Naive thymus-derived CD8-positive, alpha-beta T cell (primary cell): ENCODE data around the gene ROBO1. TPM values are rescaled to one million over a fixed set of nuclear protein-coding genes. Genes with fewer than 3 reads are reported as not detected.

Experiments
- ATAC-seq, 2 donors: fragments of 150-1000 bp; cut with Tn5 transposase in 1 of 2; sonication (Bioruptor Pico), chemical (Tn5 transposase) in 1 of 2; 1 replicate in 1 of 2; 2 replicates in 1 of 2; pipeline ENCODE4 v1.10.0; 2021; ENCODE audit warnings: mild to moderate bottlenecking in 2 of 2, moderate library complexity in 2 of 2
- POLR2A ChIA-PET: fragments of 350-600 bp; sonication (Branson Sonifier 250); formaldehyde crosslinking; loops from one replicate; lab custom pipeline; 2021; ENCODE audit warnings: antibody characterized with exemption; lab: Charles Lee
- DNase-seq, 10 donors: peaks; one replicate each; pipeline versions ENCODE4 v3.0.0 to v3.0.0-alpha.2; 2020 to 2022
- H3K27ac Mint-ChIP-seq, 10 donors: one replicate each; pipeline ENCODE4 v1.8.0; 2020 to 2022; ENCODE audit warnings: mild to moderate bottlenecking in 10 of 10, mixed read lengths in 10 of 10, moderate library complexity in 4 of 10, inconsistent platforms in 1 of 10
- H3K27me3 Mint-ChIP-seq, 5 donors: one replicate each; pipeline ENCODE4 v1.8.0; 2021 to 2022; ENCODE audit warnings: mixed read lengths in 5 of 5
- H3K36me3 Mint-ChIP-seq, 3 donors: one replicate each; pipeline ENCODE4 v1.8.0; 2020 to 2022; ENCODE audit warnings: mixed read lengths in 3 of 3, mild to moderate bottlenecking in 2 of 3, inconsistent platforms in 1 of 3
- H3K4me1 Mint-ChIP-seq, 4 donors: one replicate each; pipeline ENCODE4 v1.8.0; 2021 to 2022; ENCODE audit warnings: mixed read lengths in 4 of 4
- H3K4me3 Mint-ChIP-seq, 10 donors: one replicate each; pipeline ENCODE4 v1.8.0; 2020 to 2022; ENCODE audit warnings: mild to moderate bottlenecking in 10 of 10, mixed read lengths in 10 of 10, moderate library complexity in 6 of 10, inconsistent platforms in 1 of 10
- H3K9me3 Mint-ChIP-seq, 9 donors: one replicate each; pipeline ENCODE4 v1.8.0; 2020 to 2022; ENCODE audit warnings: mixed read lengths in 9 of 9, mild to moderate bottlenecking in 3 of 9, inconsistent platforms in 1 of 9, moderate library complexity in 1 of 9
- polyA plus RNA-seq, 3 donors: library from polyadenylated mRNA; unstranded; fragments of 300-500 nt; fragmentation: Illumina TruSeq; gene quantifications; one replicate each; pipeline ENCODE4 v1.2.3, GENCODE V29; 2021
- total RNA-seq, 8 experiments: library from RNA in 2 of 8; stranded (reverse) in 2 of 8; gene quantifications; one replicate each; pipeline ENCODE4 v1.2.3 and lab custom pipeline; 2021 to 2026

ROBO1 gene
- total and polyA plus RNA-seq, 5 experiments from 2014 or later: 2.3 to 16.3 (median 12.5) TPM

GRCh38 chr3:79052054-79052681 lies 715.6 kb downstream of the ROBO1 start:
- no peaks in the 10 kb centered on the region for H3K27me3 Mint-ChIP-seq
- H3K4me3 Mint-ChIP-seq: no peak overlapping the region
- POLR2A ChIA-PET: no interaction called here
- ATAC-seq: no peak
- DNase-seq: no peak
- no peaks in the 10 kb centered on the region for H3K4me1 Mint-ChIP-seq
- H3K36me3 Mint-ChIP-seq: peaks cover 0 to 21% (median 0%) of the 10 kb centered on the region in 3 donors
- no peak overlapping the region for H3K27ac Mint-ChIP-seq
- H3K9me3 Mint-ChIP-seq: peaks cover 6 to 69% (median 45%) of the 10 kb centered on the region in 9 donors

GRCh38 chr3:79047581-79047980 lies 720.2 kb downstream of the ROBO1 start:
- no peaks in the 10 kb centered on the region for H3K4me1 Mint-ChIP-seq
- POLR2A ChIA-PET: no interaction called here
- H3K4me3 Mint-ChIP-seq: no peak overlapping the region

GRCh38 chr3:79041621-79042020 lies 726.2 kb downstream of the ROBO1 start:
- Mint-ChIP-seq H3K9me3 (peaks cover 0 to 8% (median 0%) of the 10 kb centered on the region in 9 donors), H3K27me3 (peaks cover 0 to 6% (median 0%) of the 10 kb centered on the region in 5 donors), H3K4me1 (no peaks in the 10 kb centered on the region), H3K4me3 (no peak overlapping the region), H3K36me3 (no peaks in the 10 kb centered on the region), H3K27ac (no peak overlapping the region)
- POLR2A ChIA-PET: no interaction called here
- DNase-seq: no peak
- no peak for ATAC-seq

More at GRCh38 chr3:79047581-79047980, 720.2 kb downstream of the ROBO1 start:
- ATAC-seq: no peak
- peaks cover 0 to 1% (median 0%) of the 10 kb centered on the region in 3 donors for H3K36me3 Mint-ChIP-seq
- H3K27me3 Mint-ChIP-seq: peaks cover 0 to 2% (median 0%) of the 10 kb centered on the region in 5 donors
- H3K9me3 Mint-ChIP-seq: peaks cover 1 to 46% (median 29%) of the 10 kb centered on the region in 9 donors
- no peak overlapping the region for H3K27ac Mint-ChIP-seq
- no peak for DNase-seq

- Mint-ChIP-seq H3K4me1 (no peaks in the 10 kb centered on the region), H3K36me3 (no peaks in the 10 kb centered on the region), H3K27me3 (peaks cover 0 to 6% (median 0%) of the 10 kb centered on the region in 5 donors), H3K9me3 (peaks cover 0 to 8% (median 0%) of the 10 kb centered on the region in 9 donors), H3K4me3 (no peak overlapping the region), H3K27ac (no peak overlapping the region)
- no peak for DNase-seq
- no peak for ATAC-seq
- POLR2A ChIA-PET: no interaction called here
Measured at GRCh38 chr3:79040701-79041100, 727.1 kb downstream of the ROBO1 start.

- Mint-ChIP-seq H3K27me3 (peaks cover 0 to 6% (median 0%) of the 10 kb centered on the region in 5 donors), H3K4me1 (no peaks in the 10 kb centered on the region), H3K4me3 (no peak overlapping the region), H3K36me3 (no peaks in the 10 kb centered on the region), H3K9me3 (peaks cover 0 to 8% (median 0%) of the 10 kb centered on the region in 9 donors), H3K27ac (no peak overlapping the region)
- ATAC-seq: no peak
- no peak for DNase-seq
- POLR2A ChIA-PET: no interaction called here
Measured at GRCh38 chr3:79040091-79040490, 727.7 kb downstream of the ROBO1 start.

GRCh38 chr3:79039192-79039591 lies 728.6 kb downstream of the ROBO1 start:
- DNase-seq (no peak), ATAC-seq (no peak)
- POLR2A ChIA-PET: no interaction called here
- Mint-ChIP-seq H3K4me3 (no peak overlapping the region), H3K36me3 (no peaks in the 10 kb centered on the region), H3K9me3 (peaks cover 0 to 8% (median 0%) of the 10 kb centered on the region in 9 donors), H3K4me1 (no peaks in the 10 kb centered on the region), H3K27me3 (peaks cover 0 to 6% (median 0%) of the 10 kb centered on the region in 5 donors), H3K27ac (no peak overlapping the region)

GRCh38 chr3:79038636-79039035 lies 729.2 kb downstream of the ROBO1 start:
- H3K27ac Mint-ChIP-seq: no peak overlapping the region
- no peak overlapping the region for H3K4me3 Mint-ChIP-seq
- no peaks in the 10 kb centered on the region for H3K4me1 Mint-ChIP-seq
- POLR2A ChIA-PET: no interaction called here
- DNase-seq: no peak
- peaks cover 0 to 6% (median 0%) of the 10 kb centered on the region in 5 donors for H3K27me3 Mint-ChIP-seq
- peaks cover 0 to 8% (median 0%) of the 10 kb centered on the region in 9 donors for H3K9me3 Mint-ChIP-seq
- H3K36me3 Mint-ChIP-seq: no peaks in the 10 kb centered on the region
- ATAC-seq: no peak

GRCh38 chr3:79038057-79038456 lies 729.7 kb downstream of the ROBO1 start:
- Mint-ChIP-seq H3K27ac (no peak overlapping the region), H3K36me3 (no peaks in the 10 kb centered on the region), H3K4me1 (no peaks in the 10 kb centered on the region), H3K4me3 (no peak overlapping the region), H3K9me3 (peaks cover 0 to 8% (median 0%) of the 10 kb centered on the region in 9 donors), H3K27me3 (peaks cover 0 to 6% (median 0%) of the 10 kb centered on the region in 5 donors)
- DNase-seq (no peak), ATAC-seq (no peak)
- POLR2A ChIA-PET: no interaction called here

- Mint-ChIP-seq H3K36me3 (no peaks in the 10 kb centered on the region), H3K9me3 (peaks cover 0 to 4% (median 0%) of the 10 kb centered on the region in 9 donors), H3K4me1 (no peaks in the 10 kb centered on the region), H3K27me3 (no peaks in the 10 kb centered on the region), H3K4me3 (no peak overlapping the region), H3K27ac (no peak overlapping the region)
- POLR2A ChIA-PET: no interaction called here
- peak in 4 of 10 donors; percentile 10 to 51 (median 24) for DNase-seq
- no peak for ATAC-seq
Measured at GRCh38 chr3:79032686-79033318, 735.0 kb downstream of the ROBO1 start.

GRCh38 chr3:79030157-79030556 lies 737.6 kb downstream of the ROBO1 start:
- Mint-ChIP-seq H3K27ac (no peak overlapping the region), H3K36me3 (no peaks in the 10 kb centered on the region), H3K27me3 (peaks cover 0 to 1% (median 0%) of the 10 kb centered on the region in 5 donors), H3K9me3 (peaks cover 0 to 4% (median 0%) of the 10 kb centered on the region in 9 donors), H3K4me3 (no peak overlapping the region), H3K4me1 (no peaks in the 10 kb centered on the region)
- no peak for DNase-seq
- POLR2A ChIA-PET: no interaction called here
- ATAC-seq: no peak

- peaks cover 0 to 4% (median 0%) of the 10 kb centered on the region in 9 donors for H3K9me3 Mint-ChIP-seq
- H3K27ac Mint-ChIP-seq: no peak overlapping the region
- H3K27me3 Mint-ChIP-seq: peaks cover 0 to 1% (median 0%) of the 10 kb centered on the region in 5 donors
- DNase-seq: no peak
- POLR2A ChIA-PET: no interaction called here
- no peak overlapping the region for H3K4me3 Mint-ChIP-seq
- no peak for ATAC-seq
- no peaks in the 10 kb centered on the region for H3K36me3 Mint-ChIP-seq
- H3K4me1 Mint-ChIP-seq: no peaks in the 10 kb centered on the region
Measured at GRCh38 chr3:79028916-79029315, 738.9 kb downstream of the ROBO1 start.

- H3K36me3 Mint-ChIP-seq: no peaks in the 10 kb centered on the region
- no peak overlapping the region for H3K4me3 Mint-ChIP-seq
- no peak overlapping the region for H3K27ac Mint-ChIP-seq
- peaks cover 0 to 1% (median 0%) of the 10 kb centered on the region in 5 donors for H3K27me3 Mint-ChIP-seq
- POLR2A ChIA-PET: no interaction called here
- DNase-seq (no peak), ATAC-seq (no peak)
- peaks cover 0 to 4% (median 0%) of the 10 kb centered on the region in 9 donors for H3K9me3 Mint-ChIP-seq
- no peaks in the 10 kb centered on the region for H3K4me1 Mint-ChIP-seq
Measured at GRCh38 chr3:79027593-79027992, 740.2 kb downstream of the ROBO1 start.

GRCh38 chr3:79019924-79020173 lies 747.9 kb downstream of the ROBO1 start:
- H3K4me1 Mint-ChIP-seq: peaks cover 4 to 7% (median 6%) of the 10 kb centered on the region in 4 donors
- H3K36me3 Mint-ChIP-seq: peaks cover 0 to 3% (median 0%) of the 10 kb centered on the region in 3 donors
- H3K4me3 Mint-ChIP-seq: peak overlapping the region in 3 of 10 donors; percentile 57 to 76 (median 70)
- H3K27me3 Mint-ChIP-seq: peaks cover 5 to 21% (median 9%) of the 10 kb centered on the region in 5 donors
- DNase-seq (no peak), ATAC-seq (no peak)
- H3K27ac Mint-ChIP-seq: peak overlapping the region in 2 of 10 donors; percentile 30 to 82
- H3K9me3 Mint-ChIP-seq: peaks cover 0 to 4% (median 0%) of the 10 kb centered on the region in 9 donors
- POLR2A ChIA-PET: no interaction called here
